GM12878 (cell line): ENCODE results near the gene CCNJL. TPM values are rescaled to one million over a fixed set of nuclear protein-coding genes. Genes with fewer than 3 reads are reported as not detected.

ENCODE experiments used
- ATAC-seq: fragments of 200-7000 bp; cut with Tn5 transposase; 3 replicates; pipeline ENCODE4 v1.9.1; 2020; ENCODE audit warnings: mild to moderate bottlenecking, moderate library complexity
- BruUV-seq: library from RNA; stranded (reverse); fragments of 400-500 nt; replicated peaks from 2 replicates; lab custom pipeline; 2021; lab: Mats Ljungman, UMichigan
- CTCF ChIA-PET: fragments of 300-600 bp; sonication (Branson Sonifier 250); formaldehyde crosslinking; extraction: SDS; loops from one replicate; lab custom pipeline; 2021; ENCODE audit warnings: inconsistent platforms; lab: Yijun Ruan, JAX
- POLR2A ChIA-PET: fragments of 350-600 bp; formaldehyde crosslinking; extraction: SDS; loops from one replicate; lab custom pipeline; 2021; ENCODE audit warnings: inconsistent platforms; lab: Charles Lee
- RAD21 ChIA-PET: fragments of 300-600 bp; sonication (Branson Sonifier 250); formaldehyde crosslinking; loops from one replicate; lab custom pipeline; 2023; ENCODE audit warnings: antibody characterized with exemption; ENCODE audit not compliant: unreplicated experiment; lab: Charles Lee
- SMC1A ChIA-PET: fragments of 300-600 bp; sonication (Branson Sonifier 250); formaldehyde crosslinking; loops from one replicate; lab custom pipeline; 2023; ENCODE audit not compliant: unreplicated experiment, uncharacterized antibody; lab: Charles Lee
- DNase-seq: peaks from one replicate; pipeline ENCODE4 v3.0.0-alpha.2; 2011; ENCODE audit warnings: low read depth, low spot score
- FAIRE-seq: peaks from 3 replicates; lab custom pipeline; 2011; peaks lifted over from hg19 to GRCh38; lab: Jason Lieb, UNC
- H2AFZ ChIP-seq: 2 replicates; pipeline ENCODE4 v1.6.0; 2011; ENCODE audit warnings: low read depth, low read length, control low read depth; ENCODE audit not compliant: control insufficient read depth
- H3K27ac ChIP-seq: 2 replicates; pipeline ENCODE4 v1.5.1; 2011; ENCODE audit warnings: control low read depth; ENCODE audit not compliant: control insufficient read depth, insufficient read depth
- H3K27me3 ChIP-seq, 2 experiments: replicated peaks in 1 of 2; 2 replicates each; pipeline versions ENCODE4 v1.6.0 to v1.6.1; 2011; ENCODE audit warnings: low read length in 1 of 2; ENCODE audit not compliant: control insufficient read depth in 2 of 2, insufficient read depth in 2 of 2
- H3K36me3 ChIP-seq, 2 experiments: 2 replicates each; pipeline ENCODE4 v1.5.1; 2011; ENCODE audit warnings: low read length in 1 of 2; ENCODE audit not compliant: control insufficient read depth in 2 of 2, insufficient read depth in 2 of 2
- H3K4me1 ChIP-seq: 2 replicates; pipeline ENCODE4 v1.6.1; 2011; ENCODE audit warnings: mild to moderate bottlenecking, low read length, moderate library complexity, mixed read lengths; ENCODE audit not compliant: control insufficient read depth, insufficient read depth
- H3K4me2 ChIP-seq: 2 replicates; pipeline ENCODE4 v1.6.0; 2011; ENCODE audit warnings: control low read depth; ENCODE audit not compliant: control insufficient read depth, insufficient read depth
- H3K4me3 ChIP-seq: fragments of 200-600 bp; sonication (generic); 2 replicates; pipeline ENCODE4 v1.5.1; 2016
- H3K79me2 ChIP-seq: 2 replicates; pipeline ENCODE4 v1.6.0; 2011; ENCODE audit warnings: low read length; ENCODE audit not compliant: control insufficient read depth, insufficient read depth
- H3K9ac ChIP-seq: 2 replicates; pipeline ENCODE4 v1.8.0; 2011; ENCODE audit warnings: low read length, control low read depth, mixed read lengths; ENCODE audit not compliant: control insufficient read depth, insufficient read depth
- H3K9me3 ChIP-seq: replicated peaks from 3 replicates; pipeline ENCODE4 v1.5.1; 2011; ENCODE audit warnings: mild to moderate bottlenecking, low read length; ENCODE audit not compliant: control insufficient read depth, insufficient read depth
- H4K20me1 ChIP-seq: 2 replicates; pipeline ENCODE4 v1.6.0; 2011; ENCODE audit not compliant: control insufficient read depth, insufficient read depth
- CREM ChIP-seq: IDR thresholded peaks from 2 replicates; pipeline ENCODE4 v1.6.1; 2014; ENCODE audit warnings: antibody characterized with exemption, low read depth
- FOXK2 ChIP-seq: fragments of 450-650 bp; IDR thresholded peaks from 2 replicates; pipeline ENCODE4 v1.6.1; 2017; ENCODE audit warnings: mild to moderate bottlenecking, moderate library complexity
- HCFC1 ChIP-seq: fragments of 150-350 bp; IDR thresholded peaks from 2 replicates; pipeline ENCODE4 v1.6.1; 2014; ENCODE audit warnings: low read length
- IKZF2 ChIP-seq, 2 experiments: fragments of 450-650 bp; IDR thresholded peaks; 2 replicates each; pipeline ENCODE4 v1.6.1; 2017; ENCODE audit warnings: mild to moderate bottlenecking in 2 of 2, moderate library complexity in 2 of 2
- MYB ChIP-seq: fragments of 150-350 bp; IDR thresholded peaks from 2 replicates; pipeline ENCODE4 v1.6.1; 2014; ENCODE audit warnings: mild to moderate bottlenecking, low read depth, low read length, borderline replicate concordance
- NFYA ChIP-seq: IDR thresholded peaks from 2 replicates; pipeline ENCODE4 v1.6.1; 2011; ENCODE audit warnings: low read depth, mild to moderate bottlenecking, low read length, improper control_type of control experiment, borderline replicate concordance
- PML ChIP-seq: IDR thresholded peaks from 2 replicates; pipeline ENCODE4 v1.6.1; 2012; ENCODE audit warnings: low read length, inconsistent platforms
- TCF7 ChIP-seq: IDR thresholded peaks from 2 replicates; pipeline ENCODE4 v1.6.1; 2014; ENCODE audit warnings: antibody characterized with exemption, borderline replicate concordance
- WRNIP1 ChIP-seq: IDR thresholded peaks from 2 replicates; pipeline ENCODE4 v1.6.1; 2011; ENCODE audit warnings: low read depth, low read length, improper control_type of control experiment, borderline replicate concordance
- ZNF384 ChIP-seq: IDR thresholded peaks from 2 replicates; pipeline ENCODE4 v1.6.1; 2012; ENCODE audit warnings: low read depth, mild to moderate bottlenecking, low read length, improper control_type of control experiment, borderline replicate concordance
- WGBS: methylation state at CpG from one replicate; pipeline ENCODE4 v1.1.6; 2016; ENCODE audit warnings: low lambda C conversion rate; ENCODE audit not compliant: insufficient replicate concordance, insufficient coverage; ENCODE audit errors: missing lambda C conversion rate; 5-methylcytosine and 5-hydroxymethylcytosine counted together
- in situ Hi-C: fragments of 300-500 bp; cut with MboI; formaldehyde crosslinking; loops from 9 replicates; pipeline ENCODE4 v1.14.3; 2018; ENCODE audit warnings: mixed read lengths
- intact Hi-C: fragments of 100-400 bp; cut with micrococcal nuclease; formaldehyde crosslinking; loops from one replicate; pipeline ENCODE4 v1.14.2; 2022; ENCODE audit not compliant: unreplicated experiment
- polyA plus RNA-seq, 11 experiments: library from polyadenylated mRNA; depleted of rRNA in 4 of 11; unstranded in 6 of 11; stranded (reverse) in 5 of 11; fragments of >200 nt; fragmentation: Nextera tagmentation in 4 of 11; fragmentation: Illumina TruSeq in 1 of 11; extraction: Ambion mirVana in 4 of 11; extraction: Trizol in 1 of 11; gene quantifications; 1 replicate in 1 of 11; 2 replicates in 10 of 11; pipeline versions ENCODE4 v1.2.1 to v1.2.3, GENCODE V29; 2011 to 2016; ENCODE audit warnings: inconsistent platforms in 2 of 11, missing spikeins in 2 of 11, low read depth in 1 of 11
- total RNA-seq, 4 experiments: library from RNA; depleted of rRNA in 3 of 4; stranded (reverse); fragments of >200 nt in 3 of 4; fragmentation: Illumina TruSeq in 1 of 4; extraction: Trizol in 1 of 4; gene quantifications; 2 replicates each; pipeline versions ENCODE4 v1.2.1 to v1.2.3, GENCODE V29; 2013 to 2021
- TF ChIP-seq, protein P1 (sequence below): IDR thresholded peaks from 2 replicates; pipeline ENCODE4 v1.6.1; 2012; ENCODE audit warnings: low read length, inconsistent platforms
- TF ChIP-seq, protein P2 (sequence below): IDR thresholded peaks from 2 replicates; pipeline ENCODE4 v1.6.1; 2012; ENCODE audit warnings: low read depth, low read length, improper control_type of control experiment
- TF ChIP-seq, protein P3 (sequence below): fragments of 450-650 bp; IDR thresholded peaks from 2 replicates; pipeline ENCODE4 v1.6.1; 2017; ENCODE audit warnings: mild to moderate bottlenecking, moderate library complexity

The CCNJL gene
- total and polyA plus RNA-seq, 10 of the 15 experiments (the other 5 are each of a cell fraction or from before 2014, with no cell fraction given): 0.09 to 0.20 (median 0.10) TPM; not detected in 7

DNA sequence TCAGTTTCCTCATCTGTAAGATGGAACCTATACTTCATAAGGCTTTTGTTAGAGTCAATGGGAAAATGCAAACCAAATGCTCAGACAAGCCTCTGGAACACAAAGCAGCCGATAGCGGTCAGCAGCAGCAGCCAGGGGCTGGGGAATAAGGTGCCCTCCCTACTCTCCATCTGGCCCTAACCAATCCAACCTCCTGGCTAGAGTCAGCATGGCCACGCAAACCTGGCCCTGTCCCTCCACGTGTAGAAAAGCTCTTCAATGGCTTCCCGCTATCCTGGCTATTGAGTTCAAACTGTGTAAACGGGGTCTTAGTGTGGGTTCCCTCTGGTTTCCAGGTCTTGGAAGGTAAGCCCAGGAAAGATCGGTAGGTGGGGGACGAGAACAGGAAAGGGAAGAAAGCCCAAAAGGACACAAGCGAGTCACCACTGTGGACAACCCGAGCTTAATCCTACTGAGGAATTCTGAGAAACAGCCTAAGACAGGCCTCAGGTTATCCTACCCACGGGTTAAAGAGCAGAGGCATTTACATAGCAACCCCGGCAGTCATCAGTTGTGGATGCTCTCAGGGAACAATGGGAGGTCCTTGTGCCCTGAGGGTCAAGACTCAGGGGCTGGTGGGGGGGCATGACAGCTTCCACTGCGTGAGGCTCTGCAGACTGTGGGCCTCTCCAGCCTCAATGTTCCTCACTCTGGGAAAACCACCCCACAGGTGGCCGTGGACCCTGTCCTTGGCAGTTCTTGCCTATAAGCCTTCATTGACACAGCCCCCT is 52.2 kb downstream of the CCNJL start:
- Histone ChIP-seq H3K36me3 (no peaks in the 10 kb centered on the region), H2AFZ (no peak overlapping the region), H3K4me1 (peaks cover 9% of the 10 kb centered on the region), H3K27me3 (no peaks in the 10 kb centered on the region; a peak in 1 of 4 replicates), H3K4me2 (no peak overlapping the region), H3K9me3 (no peaks in the 10 kb centered on the region), H4K20me1 (no peaks in the 10 kb centered on the region), H3K4me3 (no peak overlapping the region), H3K79me2 (no peaks in the 10 kb centered on the region), H3K27ac (no peak overlapping the region), H3K9ac (no peak overlapping the region)
- ATAC-seq (no peak), DNase-seq (no peak), FAIRE-seq (no peak)
- CTCF ChIA-PET: interaction anchor here (0.5 kb wide), 1 partner anchor 113 kb away, joined by 3 read pairs; no protein-coding TSS in a partner anchor
- SMC1A ChIA-PET: no interaction called here
- intact Hi-C loops (no loop called here), in situ Hi-C loops (no loop called here)
- POLR2A ChIA-PET: no interaction called here
- TF ChIP-seq CREM (no peak), HCFC1 (no peak), TCF7 (no peak), PML (no peak), FOXK2 (no peak), IKZF2 (IDR thresholded peaks at IDR 0.05) (no peak), ZNF384 (no peak), MYB (no peak), WRNIP1 (no peak), NFYA (no peak)
- TF ChIP-seq, protein P1, sequence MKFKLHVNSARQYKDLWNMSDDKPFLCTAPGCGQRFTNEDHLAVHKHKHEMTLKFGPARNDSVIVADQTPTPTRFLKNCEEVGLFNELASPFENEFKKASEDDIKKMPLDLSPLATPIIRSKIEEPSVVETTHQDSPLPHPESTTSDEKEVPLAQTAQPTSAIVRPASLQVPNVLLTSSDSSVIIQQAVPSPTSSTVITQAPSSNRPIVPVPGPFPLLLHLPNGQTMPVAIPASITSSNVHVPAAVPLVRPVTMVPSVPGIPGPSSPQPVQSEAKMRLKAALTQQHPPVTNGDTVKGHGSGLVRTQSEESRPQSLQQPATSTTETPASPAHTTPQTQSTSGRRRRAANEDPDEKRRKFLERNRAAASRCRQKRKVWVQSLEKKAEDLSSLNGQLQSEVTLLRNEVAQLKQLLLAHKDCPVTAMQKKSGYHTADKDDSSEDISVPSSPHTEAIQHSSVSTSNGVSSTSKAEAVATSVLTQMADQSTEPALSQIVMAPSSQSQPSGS: no peak
- TF ChIP-seq, protein P2, sequence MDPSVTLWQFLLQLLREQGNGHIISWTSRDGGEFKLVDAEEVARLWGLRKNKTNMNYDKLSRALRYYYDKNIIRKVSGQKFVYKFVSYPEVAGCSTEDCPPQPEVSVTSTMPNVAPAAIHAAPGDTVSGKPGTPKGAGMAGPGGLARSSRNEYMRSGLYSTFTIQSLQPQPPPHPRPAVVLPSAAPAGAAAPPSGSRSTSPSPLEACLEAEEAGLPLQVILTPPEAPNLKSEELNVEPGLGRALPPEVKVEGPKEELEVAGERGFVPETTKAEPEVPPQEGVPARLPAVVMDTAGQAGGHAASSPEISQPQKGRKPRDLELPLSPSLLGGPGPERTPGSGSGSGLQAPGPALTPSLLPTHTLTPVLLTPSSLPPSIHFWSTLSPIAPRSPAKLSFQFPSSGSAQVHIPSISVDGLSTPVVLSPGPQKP: no peak
- TF ChIP-seq, protein P3, sequence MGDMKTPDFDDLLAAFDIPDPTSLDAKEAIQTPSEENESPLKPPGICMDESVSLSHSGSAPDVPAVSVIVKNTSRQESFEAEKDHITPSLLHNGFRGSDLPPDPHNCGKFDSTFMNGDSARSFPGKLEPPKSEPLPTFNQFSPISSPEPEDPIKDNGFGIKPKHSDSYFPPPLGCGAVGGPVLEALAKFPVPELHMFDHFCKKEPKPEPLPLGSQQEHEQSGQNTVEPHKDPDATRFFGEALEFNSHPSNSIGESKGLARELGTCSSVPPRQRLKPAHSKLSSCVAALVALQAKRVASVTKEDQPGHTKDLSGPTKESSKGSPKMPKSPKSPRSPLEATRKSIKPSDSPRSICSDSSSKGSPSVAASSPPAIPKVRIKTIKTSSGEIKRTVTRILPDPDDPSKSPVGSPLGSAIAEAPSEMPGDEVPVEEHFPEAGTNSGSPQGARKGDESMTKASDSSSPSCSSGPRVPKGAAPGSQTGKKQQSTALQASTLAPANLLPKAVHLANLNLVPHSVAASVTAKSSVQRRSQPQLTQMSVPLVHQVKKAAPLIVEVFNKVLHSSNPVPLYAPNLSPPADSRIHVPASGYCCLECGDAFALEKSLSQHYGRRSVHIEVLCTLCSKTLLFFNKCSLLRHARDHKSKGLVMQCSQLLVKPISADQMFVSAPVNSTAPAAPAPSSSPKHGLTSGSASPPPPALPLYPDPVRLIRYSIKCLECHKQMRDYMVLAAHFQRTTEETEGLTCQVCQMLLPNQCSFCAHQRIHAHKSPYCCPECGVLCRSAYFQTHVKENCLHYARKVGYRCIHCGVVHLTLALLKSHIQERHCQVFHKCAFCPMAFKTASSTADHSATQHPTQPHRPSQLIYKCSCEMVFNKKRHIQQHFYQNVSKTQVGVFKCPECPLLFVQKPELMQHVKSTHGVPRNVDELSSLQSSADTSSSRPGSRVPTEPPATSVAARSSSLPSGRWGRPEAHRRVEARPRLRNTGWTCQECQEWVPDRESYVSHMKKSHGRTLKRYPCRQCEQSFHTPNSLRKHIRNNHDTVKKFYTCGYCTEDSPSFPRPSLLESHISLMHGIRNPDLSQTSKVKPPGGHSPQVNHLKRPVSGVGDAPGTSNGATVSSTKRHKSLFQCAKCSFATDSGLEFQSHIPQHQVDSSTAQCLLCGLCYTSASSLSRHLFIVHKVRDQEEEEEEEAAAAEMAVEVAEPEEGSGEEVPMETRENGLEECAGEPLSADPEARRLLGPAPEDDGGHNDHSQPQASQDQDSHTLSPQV: no peak
- no TSS peak for BruUV-seq
- 50% methylated on average over 14 of the region's 14 CpGs for WGBS
- RAD21 ChIA-PET: interaction anchor here (0.7 kb wide), 1 partner anchor 12 kb away, joined by 3 read pairs; no protein-coding TSS in a partner anchor
